Fibroblast of lung (primary cell): ENCODE data around the gene MTOR.

Source experiments
- EZH2 ChIP-seq: IDR thresholded peaks from 2 replicates; pipeline ENCODE4 v1.5.1; 2012; ENCODE audit warnings: low read length, control low read depth, mild to moderate bottlenecking; ENCODE audit errors: missing control alignments
- TF ChIP-seq, protein P1 (sequence below), 2 donors: IDR thresholded peaks in 1 of 2; conservative IDR thresholded peaks in 1 of 2; 1 replicate in 1 of 2; 2 replicates in 1 of 2; pipeline ENCODE4 v1.5.1; 2011 to 2012; ENCODE audit warnings: low read length in 2 of 2, control low read depth in 1 of 2, inconsistent platforms in 1 of 2, low read depth in 1 of 2, mild to moderate bottlenecking in 1 of 2

DNA sequence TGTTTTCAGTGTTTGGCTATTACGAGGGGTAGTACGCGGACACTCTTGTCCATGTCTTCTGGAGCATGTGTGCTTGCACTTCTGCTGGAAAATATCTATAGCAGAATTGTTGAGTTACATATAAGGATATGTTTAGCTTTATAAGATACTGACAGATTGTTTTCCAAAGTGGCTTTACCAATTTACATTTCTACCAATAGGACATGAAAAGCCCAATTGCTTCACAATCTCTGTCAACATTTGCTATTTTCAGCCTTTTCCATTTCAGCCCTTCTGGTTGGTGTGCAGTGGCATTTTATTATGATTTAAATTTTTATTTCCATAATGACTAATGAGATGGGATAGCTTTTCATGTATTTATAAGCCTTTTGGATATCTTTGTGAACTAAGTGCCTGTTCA lies 79.5 kb downstream of the MTOR start:
- TF ChIP-seq, protein P1, sequence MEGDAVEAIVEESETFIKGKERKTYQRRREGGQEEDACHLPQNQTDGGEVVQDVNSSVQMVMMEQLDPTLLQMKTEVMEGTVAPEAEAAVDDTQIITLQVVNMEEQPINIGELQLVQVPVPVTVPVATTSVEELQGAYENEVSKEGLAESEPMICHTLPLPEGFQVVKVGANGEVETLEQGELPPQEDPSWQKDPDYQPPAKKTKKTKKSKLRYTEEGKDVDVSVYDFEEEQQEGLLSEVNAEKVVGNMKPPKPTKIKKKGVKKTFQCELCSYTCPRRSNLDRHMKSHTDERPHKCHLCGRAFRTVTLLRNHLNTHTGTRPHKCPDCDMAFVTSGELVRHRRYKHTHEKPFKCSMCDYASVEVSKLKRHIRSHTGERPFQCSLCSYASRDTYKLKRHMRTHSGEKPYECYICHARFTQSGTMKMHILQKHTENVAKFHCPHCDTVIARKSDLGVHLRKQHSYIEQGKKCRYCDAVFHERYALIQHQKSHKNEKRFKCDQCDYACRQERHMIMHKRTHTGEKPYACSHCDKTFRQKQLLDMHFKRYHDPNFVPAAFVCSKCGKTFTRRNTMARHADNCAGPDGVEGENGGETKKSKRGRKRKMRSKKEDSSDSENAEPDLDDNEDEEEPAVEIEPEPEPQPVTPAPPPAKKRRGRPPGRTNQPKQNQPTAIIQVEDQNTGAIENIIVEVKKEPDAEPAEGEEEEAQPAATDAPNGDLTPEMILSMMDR (conservative IDR thresholded peaks at IDR 0.05 in 1 of 2, IDR thresholded peaks at IDR 0.05 in 1 of 2; ENCODE audit: low read depth in 1 of 2, low read length in 2 of 2), result no peak
- TF ChIP-seq EZH2, result no peak
